ENCODE data around the gene MUSK.

The MUSK gene

DNA sequence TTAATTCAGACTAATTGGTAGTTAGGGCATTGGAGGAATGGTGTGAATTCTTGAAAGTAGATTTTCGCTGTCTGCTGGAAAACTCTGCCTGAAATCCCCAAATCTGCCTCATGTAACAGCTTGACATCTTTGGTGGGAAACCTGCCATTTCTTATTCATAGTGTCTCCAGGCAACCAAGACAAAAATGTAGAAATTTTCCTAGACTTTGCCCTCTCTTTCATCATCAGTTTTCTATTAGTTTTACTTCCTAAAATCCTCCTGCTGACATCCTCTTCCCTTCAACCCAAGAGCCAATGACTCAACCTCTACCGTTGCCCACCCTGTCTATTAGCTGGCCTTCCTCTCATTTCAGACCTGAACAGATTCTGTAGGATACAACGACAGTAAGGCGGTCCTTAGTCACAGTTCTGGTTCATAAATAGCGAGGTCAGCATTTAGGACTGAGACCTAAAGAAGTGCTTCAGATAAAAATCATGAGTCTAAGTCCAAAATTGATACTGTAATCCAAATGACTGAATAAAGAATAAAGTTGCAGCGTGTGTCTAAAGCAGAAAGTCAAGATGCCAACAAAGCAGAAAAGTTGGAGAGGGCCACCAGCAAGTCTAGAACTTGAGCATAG, 133.9 kb downstream of the MUSK start:
- H3K27ac Mint-ChIP-seq, result no peak overlapping the region
- no peak for DNase-seq
- no peaks in the 10 kb centered on the region for H3K9me3 Mint-ChIP-seq
- no peaks in the 10 kb centered on the region for H3K4me1 Mint-ChIP-seq
- no peak for TF ChIP-seq CTCF (IDR thresholded peaks at IDR 0.05)
- no peak overlapping the region for H3K4me3 Mint-ChIP-seq
- H3K36me3 Mint-ChIP-seq (ENCODE audit: low read depth), result no peaks in the 10 kb centered on the region
- no peaks in the 10 kb centered on the region for H3K27me3 Mint-ChIP-seq (ENCODE audit: low read depth, poor library complexity)

GRCh38 chr9:110807956-110808598, 139.5 kb downstream of the MUSK start:
- no peak overlapping the region for H3K4me3 Mint-ChIP-seq
- peaks cover 4% of the 10 kb centered on the region for H3K27me3 Mint-ChIP-seq (ENCODE audit: low read depth, poor library complexity)
- no peak overlapping the region for H3K27ac Mint-ChIP-seq

DNA sequence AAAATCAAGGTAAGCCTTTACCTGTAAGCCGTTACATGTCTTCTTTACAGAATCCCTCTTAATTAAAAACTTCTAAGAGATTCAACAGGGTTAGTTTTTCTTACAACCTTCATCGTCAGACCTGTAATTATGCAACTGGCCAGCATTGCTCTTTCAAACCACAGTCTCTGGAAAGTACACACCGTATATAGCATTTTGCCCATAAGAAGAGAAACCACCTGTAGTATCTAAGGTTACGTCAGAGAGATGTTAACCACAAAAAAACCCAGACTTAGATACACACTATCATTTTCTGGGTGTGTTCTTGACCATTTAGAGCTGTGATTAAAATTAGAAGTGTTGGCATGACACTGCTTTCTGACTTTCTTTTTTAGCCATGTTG, 140.0 kb downstream of the MUSK start:
- Mint-ChIP-seq H3K4me3 (no peak overlapping the region), H3K4me1 (no peaks in the 10 kb centered on the region), H3K27ac (no peak overlapping the region), H3K9me3 (no peaks in the 10 kb centered on the region), H3K27me3 (ENCODE audit: low read depth, poor library complexity) (peaks cover 5% of the 10 kb centered on the region), H3K36me3 (ENCODE audit: low read depth) (no peaks in the 10 kb centered on the region)
- no peak for DNase-seq
- no peak for TF ChIP-seq CTCF (IDR thresholded peaks at IDR 0.05)

More at GRCh38 chr9:110807956-110808598, 139.5 kb downstream of the MUSK start:
- DNase-seq, result no peak
- no peaks in the 10 kb centered on the region for H3K9me3 Mint-ChIP-seq
- H3K36me3 Mint-ChIP-seq (ENCODE audit: low read depth), result no peaks in the 10 kb centered on the region
- TF ChIP-seq CTCF (IDR thresholded peaks at IDR 0.05), result no peak
- no peaks in the 10 kb centered on the region for H3K4me1 Mint-ChIP-seq

DNA sequence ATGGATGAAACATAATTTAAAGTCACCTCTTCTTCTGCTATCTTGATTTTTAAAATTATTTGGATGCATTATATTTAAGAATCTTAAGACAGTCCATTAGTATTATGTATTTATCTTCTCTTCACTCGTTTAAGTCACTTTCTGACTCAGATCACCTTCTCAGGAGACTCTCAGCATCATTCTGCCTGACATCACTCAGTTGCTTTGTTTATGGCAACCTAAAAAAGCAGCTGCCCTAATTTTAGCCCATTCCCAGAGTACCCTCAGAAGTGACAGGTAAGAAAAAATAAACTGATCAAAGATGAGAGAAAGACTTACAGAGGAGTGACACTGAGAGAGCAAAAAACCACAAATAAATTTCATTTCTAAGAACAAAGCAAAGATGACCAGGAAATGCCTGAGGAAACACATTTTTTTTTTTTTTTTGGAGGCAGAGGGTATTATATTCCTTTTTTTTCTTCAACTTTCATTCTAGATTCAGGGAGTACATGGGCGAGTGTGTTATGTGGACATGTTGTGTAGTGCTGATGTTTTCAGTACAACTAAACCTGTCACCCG, 140.5 kb downstream of the MUSK start:
- H3K4me3 Mint-ChIP-seq, result no peak overlapping the region
- DNase-seq, result no peak
- TF ChIP-seq CTCF (IDR thresholded peaks at IDR 0.05), result no peak
- peaks cover 10% of the 10 kb centered on the region for H3K27me3 Mint-ChIP-seq (ENCODE audit: low read depth, poor library complexity)
- no peak overlapping the region for H3K27ac Mint-ChIP-seq
- H3K9me3 Mint-ChIP-seq, result no peaks in the 10 kb centered on the region
- H3K4me1 Mint-ChIP-seq, result no peaks in the 10 kb centered on the region
- H3K36me3 Mint-ChIP-seq (ENCODE audit: low read depth), result no peaks in the 10 kb centered on the region

DNA sequence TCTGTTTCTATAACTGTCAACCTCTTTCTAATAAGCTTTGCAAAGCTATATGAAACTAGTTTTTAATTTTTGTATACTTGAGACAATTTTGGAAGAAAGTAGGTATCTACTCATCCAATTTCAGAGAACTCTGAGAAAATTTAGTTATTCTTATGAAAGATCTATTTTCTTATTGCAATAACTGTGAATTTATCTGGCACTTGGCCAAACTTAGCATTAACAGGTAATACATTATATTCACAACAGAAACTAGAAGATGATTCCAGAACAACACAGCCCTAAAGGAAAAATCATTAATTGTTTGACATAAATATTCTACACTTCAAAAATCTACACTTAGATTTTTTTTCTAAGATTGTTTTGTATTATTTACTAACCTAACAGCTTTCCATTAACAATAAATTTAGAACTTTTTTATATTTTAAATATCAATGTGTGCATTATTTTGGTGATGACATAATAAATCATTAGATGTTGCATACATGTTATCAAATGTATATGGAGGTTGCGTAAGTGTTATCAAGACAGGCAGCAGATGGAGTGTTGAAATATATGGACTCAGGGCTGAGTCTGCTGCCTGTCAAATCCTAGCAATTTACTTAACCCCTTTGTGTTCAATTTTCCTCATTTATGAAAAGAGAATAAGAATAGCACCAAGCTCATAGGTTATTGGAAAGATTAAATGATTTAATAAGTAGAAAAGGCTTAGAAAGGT, 141.8 kb downstream of the MUSK start:
- no peak for TF ChIP-seq CTCF (IDR thresholded peaks at IDR 0.05)
- Mint-ChIP-seq H3K27ac (no peak overlapping the region), H3K4me3 (no peak overlapping the region), H3K27me3 (ENCODE audit: low read depth, poor library complexity) (peaks cover 10% of the 10 kb centered on the region), H3K4me1 (no peaks in the 10 kb centered on the region), H3K9me3 (no peaks in the 10 kb centered on the region), H3K36me3 (ENCODE audit: low read depth) (no peaks in the 10 kb centered on the region)
- no peak for DNase-seq

All from nephron progenitor cell (in vitro differentiated cells).